GM23338 (cell line): ENCODE results near the gene SLC4A5. TPM values are rescaled to one million over a fixed set of nuclear protein-coding genes. Genes with fewer than 3 reads are reported as not detected.

Experiments
- ATAC-seq: fragments of 200-7000 bp; cut with Tn5 transposase; 3 replicates; pipeline ENCODE4 v1.9.1; 2020
- DNase-seq: peaks from one replicate; pipeline ENCODE4 v3.0.0-alpha.2; 2015; ENCODE audit warnings: low spot score
- H2AFZ ChIP-seq: fragments of 200-600 bp; sonication (generic); 2 replicates; pipeline ENCODE4 v1.8.0; 2016; ENCODE audit warnings: antibody characterized with exemption, mild to moderate bottlenecking, moderate library complexity
- H3F3A ChIP-seq: fragments of 200-600 bp; sonication (generic); replicated peaks from 2 replicates; pipeline ENCODE4 v1.8.0; 2017; ENCODE audit warnings: antibody characterized with exemption, mixed run types, low read depth
- H3K27ac ChIP-seq: fragments of 200-600 bp; sonication (generic); 2 replicates; pipeline ENCODE4 v1.6.1; 2016; ENCODE audit warnings: low read depth
- H3K27me3 ChIP-seq: fragments of 200-600 bp; sonication (generic); 2 replicates; pipeline ENCODE4 v1.8.0; 2016; ENCODE audit warnings: mild to moderate bottlenecking, mixed run types, moderate library complexity; ENCODE audit not compliant: insufficient read depth
- H3K36me3 ChIP-seq: fragments of 200-600 bp; sonication (generic); 2 replicates; pipeline ENCODE4 v1.8.0; 2016; ENCODE audit warnings: mild to moderate bottlenecking; ENCODE audit not compliant: insufficient read depth
- H3K4me1 ChIP-seq: fragments of 200-600 bp; sonication (generic); 2 replicates; pipeline ENCODE4 v1.8.0; 2016; ENCODE audit warnings: mild to moderate bottlenecking, moderate library complexity; ENCODE audit not compliant: insufficient read depth
- H3K4me2 ChIP-seq: fragments of 200-600 bp; sonication (generic); 2 replicates; pipeline ENCODE4 v1.7.1; 2017; ENCODE audit warnings: mixed run types
- H3K4me3 ChIP-seq: fragments of 200-600 bp; sonication (generic); 2 replicates; pipeline ENCODE4 v1.6.1; 2016; ENCODE audit warnings: mixed run types
- H3K79me2 ChIP-seq: fragments of 200-600 bp; sonication (generic); replicated peaks from 2 replicates; pipeline ENCODE4 v1.8.0; 2017; ENCODE audit warnings: mild to moderate bottlenecking; ENCODE audit not compliant: insufficient read depth
- H3K9me2 ChIP-seq: fragments of 200-600 bp; sonication (generic); 2 replicates; pipeline ENCODE4 v1.8.0; 2017; ENCODE audit not compliant: insufficient read depth
- H4K20me1 ChIP-seq: fragments of 200-600 bp; sonication (generic); replicated peaks from 2 replicates; pipeline ENCODE4 v1.8.0; 2017; ENCODE audit warnings: mild to moderate bottlenecking; ENCODE audit not compliant: insufficient read depth
- H3K27ac Mint-ChIP-seq: 2 replicates; pipeline ENCODE4 v1.8.0; 2020; ENCODE audit warnings: inconsistent platforms, mild to moderate bottlenecking, moderate library complexity, mixed read lengths
- H3K27me3 Mint-ChIP-seq: 3 replicates; pipeline ENCODE4 v1.8.0; 2022; ENCODE audit warnings: low read depth, mild to moderate bottlenecking, moderate library complexity, mixed read lengths, inconsistent platforms; ENCODE audit not compliant: insufficient read depth, poor library complexity
- H3K36me3 Mint-ChIP-seq: 3 replicates; pipeline ENCODE4 v1.8.0; 2021; ENCODE audit warnings: low read depth, mild to moderate bottlenecking, inconsistent platforms, moderate library complexity, mixed read lengths
- H3K4me1 Mint-ChIP-seq: 3 replicates; pipeline ENCODE4 v1.8.0; 2020; ENCODE audit warnings: mild to moderate bottlenecking, inconsistent platforms, mixed read lengths
- H3K4me3 Mint-ChIP-seq: 3 replicates; pipeline ENCODE4 v1.8.0; 2021; ENCODE audit warnings: moderate library complexity, mild to moderate bottlenecking, inconsistent platforms, mixed read lengths
- H3K9me3 Mint-ChIP-seq: 3 replicates; pipeline ENCODE4 v1.8.0; 2020; ENCODE audit warnings: moderate library complexity, mild to moderate bottlenecking, inconsistent platforms, mixed read lengths
- CREB1 ChIP-seq: fragments of 250-450 bp; sonication (Bioruptor Pico); IDR thresholded peaks from 2 replicates; pipeline ENCODE4 v1.5.0; 2020; ENCODE audit warnings: low read depth, mild to moderate bottlenecking, moderate library complexity
- CTCF ChIP-seq, 2 experiments: fragments of 200-600 bp in 1 of 2; sonication (generic) in 1 of 2; conservative IDR thresholded peaks; 2 replicates each; pipeline versions ENCODE4 v1.5.1 to v1.6.1; 2016 to 2017; ENCODE audit warnings: antibody characterized with exemption in 2 of 2, low read depth in 2 of 2, mild to moderate bottlenecking in 2 of 2, moderate library complexity in 1 of 2
- ETS1 ChIP-seq: IDR thresholded peaks from 2 replicates; pipeline ENCODE4 v1.6.1; 2016; ENCODE audit warnings: antibody characterized with exemption
- EZH2 ChIP-seq: fragments of 200-600 bp; sonication (generic); IDR thresholded peaks from one replicate; pipeline ENCODE4 v1.8.0; 2017; ENCODE audit warnings: antibody characterized with exemption, mild to moderate bottlenecking, low read depth; ENCODE audit not compliant: unreplicated experiment
- EZH2phosphoT487 ChIP-seq: fragments of 200-600 bp; sonication (generic); IDR thresholded peaks from one replicate; pipeline ENCODE4 v1.8.1; 2018; ENCODE audit warnings: antibody characterized with exemption; ENCODE audit not compliant: unreplicated experiment
- POLR2AphosphoS5 ChIP-seq: IDR thresholded peaks from 2 replicates; pipeline ENCODE4 v1.6.1; 2016; ENCODE audit warnings: antibody characterized with exemption, low read depth
- REST ChIP-seq: IDR thresholded peaks from one replicate; pipeline ENCODE4 v1.6.1; 2018; ENCODE audit warnings: antibody characterized with exemption; ENCODE audit not compliant: unreplicated experiment
- STAT1 ChIP-seq: IDR thresholded peaks from one replicate; pipeline ENCODE4 v1.6.1; 2016; ENCODE audit warnings: antibody characterized with exemption; ENCODE audit not compliant: unreplicated experiment
- ZNF114 ChIP-seq: fragments of 250-450 bp; sonication (Bioruptor Pico); IDR thresholded peaks from 2 replicates; pipeline ENCODE4 v1.5.0; 2020; ENCODE audit warnings: mild to moderate bottlenecking, moderate library complexity
- ZNF331 ChIP-seq: fragments of 250-450 bp; sonication (Bioruptor Pico); IDR thresholded peaks from 2 replicates; pipeline ENCODE4 v1.5.0; 2020; ENCODE audit warnings: low read depth, mild to moderate bottlenecking, moderate library complexity
- ZNF462 ChIP-seq: fragments of 250-450 bp; sonication (Bioruptor Pico); IDR thresholded peaks from 2 replicates; pipeline ENCODE4 v1.5.0; 2020; ENCODE audit warnings: mild to moderate bottlenecking, moderate library complexity
- polyA plus RNA-seq: library from polyadenylated mRNA; unstranded; fragments of >200 nt; fragmentation: Nextera tagmentation; extraction: Ambion mirVana; gene quantifications from 2 replicates; pipeline ENCODE4 v1.2.1, GENCODE V29; 2016
- total RNA-seq: library from RNA; depleted of rRNA; stranded (reverse); fragments of >200 nt; shearing (Covaris generic); gene quantifications from 2 replicates; pipeline ENCODE4 v1.2.3, GENCODE V29; 2014

Gene SLC4A5
- total and polyA plus RNA-seq, 2 experiments from 2014 or later = 0.24 to 0.70 TPM

- TF ChIP-seq ZNF114 (CRISPR knock-in tag) = no peak
- no peak for TF ChIP-seq EZH2
- TF ChIP-seq ETS1 = no peak
Observed at GRCh38 chr2:74205596-74205995, 137.6 kb downstream of the SLC4A5 start (continued).

GRCh38 chr2:74205113-74205512 is 138.1 kb downstream of the SLC4A5 start:
- Histone ChIP-seq H3K4me1 (peaks cover 59% of the 10 kb centered on the region), H3K4me2 (peak overlapping the region; percentile 18), H4K20me1 (peaks cover 95% of the 10 kb centered on the region), H3K27ac (no peak overlapping the region; the same call in 1 of the 2 replicates), H3K79me2 (peaks cover 99% of the 10 kb centered on the region), H3F3A (peaks cover 5% of the 10 kb centered on the region; the same call in 1 of the 2 replicates), H3K36me3 (peaks cover 72% of the 10 kb centered on the region), H3K9me2 (no peaks in the 10 kb centered on the region), H2AFZ (no peak overlapping the region), H3K4me3 (peak overlapping the region; percentile 39), H3K27me3 (no peaks in the 10 kb centered on the region)
- peaks cover 97% of the 10 kb centered on the region for H3K36me3 Mint-ChIP-seq
- peaks cover 58% of the 10 kb centered on the region for H3K4me1 Mint-ChIP-seq
- H3K9me3 Mint-ChIP-seq = no peaks in the 10 kb centered on the region
- peak; percentile 18; the same call in 2 of the 3 replicates for ATAC-seq
- no peak for DNase-seq
- peaks cover 17% of the 10 kb centered on the region for H3K27me3 Mint-ChIP-seq
- peak overlapping the region; percentile 59 for H3K4me3 Mint-ChIP-seq
- peak overlapping the region; percentile 85 for H3K27ac Mint-ChIP-seq
- no peak for TF ChIP-seq ZNF331 (CRISPR knock-in tag)
- TF ChIP-seq CREB1 = no peak
- TF ChIP-seq EZH2 = no peak
- no peak for TF ChIP-seq ZNF114 (CRISPR knock-in tag)
- TF ChIP-seq STAT1 = no peak
- TF ChIP-seq REST = no peak
- no peak for TF ChIP-seq EZH2phosphoT487
- no peak for TF ChIP-seq ETS1
- no peak for TF ChIP-seq POLR2AphosphoS5
- TF ChIP-seq CTCF (conservative IDR thresholded peaks at IDR 0.05; ENCODE audit: low read depth in 2 of 2) = no peak
- TF ChIP-seq ZNF462 (CRISPR knock-in tag) = no peak
